Hepatocyte (in vitro differentiated cells): ENCODE data around the gene PDIA3.

Source experiments
- CTCF ChIP-seq: fragments of 200-600 bp; sonication (generic); IDR thresholded peaks from 2 replicates; pipeline ENCODE4 v1.5.1; 2016; ENCODE audit warnings: antibody characterized with exemption, mild to moderate bottlenecking; ENCODE audit not compliant: poor library complexity
- EZH2 ChIP-seq: fragments of 200-600 bp; sonication (generic); IDR thresholded peaks from 2 replicates; pipeline ENCODE4 v1.6.1; 2016; ENCODE audit warnings: antibody characterized with exemption, mild to moderate bottlenecking, borderline replicate concordance

GRCh38 chr15:43749690-43750345 is 3.6 kb downstream of the PDIA3 start:
- TF ChIP-seq CTCF = no peak
- TF ChIP-seq EZH2 = no peak
